A673 (cell line): ENCODE measurements around the gene SRPK3. TPM values are rescaled to one million over a fixed set of nuclear protein-coding genes. Genes with fewer than 3 reads are reported as not detected.

Source experiments
- BruUV-seq: library from RNA; stranded (reverse); fragments of 400-500 nt; replicated peaks from 2 replicates; lab custom pipeline; 2021; lab: Mats Ljungman, UMichigan
- CTCF ChIA-PET: fragments of 300-600 bp; sonication (Branson Sonifier 250); formaldehyde crosslinking; loops from one replicate; lab custom pipeline; 2022; ENCODE audit warnings: antibody characterized with exemption; lab: Charles Lee
- POLR2A ChIA-PET: fragments of 300-600 bp; sonication (Branson Sonifier 250); formaldehyde crosslinking; loops from one replicate; lab custom pipeline; 2022; ENCODE audit warnings: antibody characterized with exemption; ENCODE audit not compliant: low non-redundant PET; lab: Charles Lee
- DNase-seq: peaks from one replicate; pipeline ENCODE4 v3.0.0-alpha.2; 2015; ENCODE audit warnings: low spot score
- H3K27ac ChIP-seq: fragments of 200-600 bp; sonication (generic); 2 replicates; pipeline ENCODE4 v1.5.1; 2016; ENCODE audit warnings: mixed run types, low read depth, mild to moderate bottlenecking, mixed read lengths, antibody characterized with exemption, low read length; ENCODE audit not compliant: poor library complexity, severe bottlenecking
- H3K27me3 ChIP-seq: fragments of 200-600 bp; sonication (generic); replicated peaks from 2 replicates; pipeline ENCODE4 v1.6.1; 2017; ENCODE audit warnings: mixed run types, low read depth, mild to moderate bottlenecking, mixed read lengths, antibody characterized with exemption, low read length; ENCODE audit not compliant: insufficient read depth, poor library complexity
- H3K36me3 ChIP-seq: fragments of 200-600 bp; sonication (generic); 2 replicates; pipeline ENCODE4 v1.6.1; 2016; ENCODE audit warnings: mixed run types, mild to moderate bottlenecking, mixed read lengths, antibody characterized with exemption, low read length; ENCODE audit not compliant: insufficient read depth, poor library complexity, severe bottlenecking
- H3K4me1 ChIP-seq: fragments of 200-600 bp; sonication (generic); 2 replicates; pipeline ENCODE4 v1.6.1; 2017; ENCODE audit warnings: mixed run types, mild to moderate bottlenecking, mixed read lengths, antibody characterized with exemption, low read length; ENCODE audit not compliant: insufficient read depth, poor library complexity, severe bottlenecking
- H3K4me3 ChIP-seq: fragments of 200-600 bp; sonication (generic); 2 replicates; pipeline ENCODE4 v1.5.1; 2016; ENCODE audit warnings: low read depth, mixed run types, mild to moderate bottlenecking, mixed read lengths, low read length; ENCODE audit not compliant: poor library complexity, severe bottlenecking
- H3K9me3 ChIP-seq: fragments of 200-600 bp; sonication (generic); 2 replicates; pipeline ENCODE4 v1.6.1; 2016; ENCODE audit warnings: mixed run types, low read depth, mild to moderate bottlenecking, mixed read lengths, antibody characterized with exemption, low read length; ENCODE audit not compliant: poor library complexity, severe bottlenecking
- EZH2 ChIP-seq: fragments of 200-600 bp; sonication (generic); IDR thresholded peaks from 2 replicates; pipeline ENCODE4 v1.6.1; 2017; ENCODE audit warnings: borderline replicate concordance, low read depth, mild to moderate bottlenecking, mixed read lengths, antibody characterized with exemption, low read length; ENCODE audit not compliant: poor library complexity, severe bottlenecking
- intact Hi-C: fragments of 100-400 bp; cut with micrococcal nuclease; formaldehyde crosslinking; loops from one replicate; pipeline ENCODE4 v1.10.0; 2022; ENCODE audit not compliant: unreplicated experiment
- total RNA-seq: library from RNA; stranded (reverse); gene quantifications from 2 replicates; pipeline ENCODE4 v1.2.3, GENCODE V29; 2021
- TF ChIP-seq, protein P1 (sequence below): fragments of 300-800, 200-600 bp; sonication (generic); conservative IDR thresholded peaks from 2 replicates; pipeline ENCODE4 v1.5.1; 2017; ENCODE audit warnings: low read depth, mild to moderate bottlenecking, antibody characterized with exemption, low read length, moderate library complexity, mixed read lengths

SRPK3 gene
- total RNA-seq, 1 experiment from 2014 or later: not detected

GRCh38 chrX:153735274-153735673 lies 45.6 kb upstream of the SRPK3 start:
- H3K36me3 ChIP-seq: no peaks in the 10 kb centered on the region
- no peak overlapping the region for H3K4me3 ChIP-seq
- H3K4me1 ChIP-seq: no peaks in the 10 kb centered on the region
- no peak for DNase-seq
- ChIA-PET POLR2A (no interaction called here), CTCF (interaction anchor here (0.6 kb wide), 1 partner anchor 18 kb away, joined by 4 read pairs; no protein-coding TSS in a partner anchor)
- intact Hi-C loops: no loop called here
- BruUV-seq: no TSS peak
- TF ChIP-seq EZH2: no peak
- TF ChIP-seq, protein P1, sequence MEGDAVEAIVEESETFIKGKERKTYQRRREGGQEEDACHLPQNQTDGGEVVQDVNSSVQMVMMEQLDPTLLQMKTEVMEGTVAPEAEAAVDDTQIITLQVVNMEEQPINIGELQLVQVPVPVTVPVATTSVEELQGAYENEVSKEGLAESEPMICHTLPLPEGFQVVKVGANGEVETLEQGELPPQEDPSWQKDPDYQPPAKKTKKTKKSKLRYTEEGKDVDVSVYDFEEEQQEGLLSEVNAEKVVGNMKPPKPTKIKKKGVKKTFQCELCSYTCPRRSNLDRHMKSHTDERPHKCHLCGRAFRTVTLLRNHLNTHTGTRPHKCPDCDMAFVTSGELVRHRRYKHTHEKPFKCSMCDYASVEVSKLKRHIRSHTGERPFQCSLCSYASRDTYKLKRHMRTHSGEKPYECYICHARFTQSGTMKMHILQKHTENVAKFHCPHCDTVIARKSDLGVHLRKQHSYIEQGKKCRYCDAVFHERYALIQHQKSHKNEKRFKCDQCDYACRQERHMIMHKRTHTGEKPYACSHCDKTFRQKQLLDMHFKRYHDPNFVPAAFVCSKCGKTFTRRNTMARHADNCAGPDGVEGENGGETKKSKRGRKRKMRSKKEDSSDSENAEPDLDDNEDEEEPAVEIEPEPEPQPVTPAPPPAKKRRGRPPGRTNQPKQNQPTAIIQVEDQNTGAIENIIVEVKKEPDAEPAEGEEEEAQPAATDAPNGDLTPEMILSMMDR: no peak
- no peaks in the 10 kb centered on the region for H3K9me3 ChIP-seq
- no peaks in the 10 kb centered on the region for H3K27me3 ChIP-seq
- no peak overlapping the region for H3K27ac ChIP-seq

DNA sequence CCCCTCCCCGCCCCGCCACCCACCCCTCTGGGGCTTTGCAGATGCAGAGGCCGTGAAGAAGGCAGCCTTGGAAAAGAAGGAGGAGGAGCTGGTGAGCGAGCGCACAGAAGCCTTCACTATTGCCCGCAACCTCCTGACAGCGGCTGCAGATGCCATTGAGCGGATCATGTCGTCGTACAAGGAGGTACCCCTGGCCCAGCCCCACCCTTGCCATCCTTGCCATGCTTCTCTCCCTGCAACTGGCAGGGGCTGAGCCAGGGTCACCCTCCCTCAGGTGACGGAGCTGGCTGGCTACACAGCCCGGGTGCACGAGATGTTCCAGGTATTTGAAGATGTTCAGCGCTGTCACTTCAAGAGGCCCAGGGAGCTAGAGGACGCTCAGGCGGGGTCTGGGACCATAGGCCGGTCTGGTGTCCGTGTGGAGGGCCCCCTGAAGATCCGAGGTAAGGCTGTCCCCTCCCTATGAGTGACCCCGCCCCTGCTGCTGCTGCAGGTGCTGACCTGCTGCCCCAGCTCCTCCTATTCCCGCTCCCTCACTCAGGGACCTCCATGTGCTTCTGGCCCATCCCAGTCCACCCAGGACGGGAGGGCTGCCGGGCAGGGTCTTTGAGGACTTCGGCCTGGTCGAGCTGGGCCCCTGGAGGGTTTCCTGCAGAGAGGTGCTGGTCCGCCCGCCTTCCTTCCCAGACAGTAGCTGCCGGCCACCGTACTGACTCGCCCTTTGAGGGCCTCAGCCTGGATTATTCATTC lies 44.6 kb upstream of the SRPK3 start:
- H3K4me1 ChIP-seq: no peaks in the 10 kb centered on the region
- H3K36me3 ChIP-seq: no peaks in the 10 kb centered on the region
- intact Hi-C loops: no loop called here
- CTCF ChIA-PET: no interaction called here
- POLR2A ChIA-PET: no interaction called here
- DNase-seq: no peak
- no peaks in the 10 kb centered on the region for H3K9me3 ChIP-seq
- no peaks in the 10 kb centered on the region for H3K27me3 ChIP-seq
- BruUV-seq: no TSS peak
- H3K4me3 ChIP-seq: no peak overlapping the region
- no peak overlapping the region for H3K27ac ChIP-seq
- no peak for TF ChIP-seq EZH2
- TF ChIP-seq, protein P1: no peak

GRCh38 chrX:153736871-153737441 lies 43.9 kb upstream of the SRPK3 start:
- CTCF ChIA-PET: no interaction called here
- POLR2A ChIA-PET: no interaction called here
- no peak for TF ChIP-seq EZH2
- TF ChIP-seq, protein P1: no peak
- Histone ChIP-seq H3K27me3 (no peaks in the 10 kb centered on the region), H3K4me3 (no peak overlapping the region), H3K9me3 (no peaks in the 10 kb centered on the region), H3K27ac (no peak overlapping the region), H3K4me1 (no peaks in the 10 kb centered on the region), H3K36me3 (no peaks in the 10 kb centered on the region)
- intact Hi-C loops: no loop called here
- BruUV-seq: no TSS peak
- DNase-seq: no peak
